ENCODE results near the gene PRRC2A. TPM values are rescaled to one million over a fixed set of nuclear protein-coding genes. Genes with fewer than 3 reads are reported as not detected.

The PRRC2A gene
- polyA plus RNA-seq, 1 donor from 2014 or later, result 39.9 TPM

DNA sequence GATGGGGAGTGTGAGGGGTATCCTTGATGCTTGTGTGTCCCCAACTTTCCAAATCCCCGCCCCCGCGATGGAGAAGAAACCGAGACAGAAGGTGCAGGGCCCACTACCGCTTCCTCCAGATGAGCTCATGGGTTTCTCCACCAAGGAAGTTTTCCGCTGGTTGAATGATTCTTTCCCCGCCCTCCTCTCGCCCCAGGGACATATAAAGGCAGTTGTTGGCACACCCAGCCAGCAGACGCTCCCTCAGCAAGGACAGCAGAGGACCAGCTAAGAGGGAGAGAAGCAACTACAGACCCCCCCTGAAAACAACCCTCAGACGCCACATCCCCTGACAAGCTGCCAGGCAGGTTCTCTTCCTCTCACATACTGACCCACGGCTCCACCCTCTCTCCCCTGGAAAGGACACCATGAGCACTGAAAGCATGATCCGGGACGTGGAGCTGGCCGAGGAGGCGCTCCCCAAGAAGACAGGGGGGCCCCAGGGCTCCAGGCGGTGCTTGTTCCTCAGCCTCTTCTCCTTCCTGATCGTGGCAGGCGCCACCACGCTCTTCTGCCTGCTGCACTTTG, 45.1 kb upstream of the PRRC2A start, which contains the start of gene TNF:
Gene TNF, plus strand, starts transcription at position 231 of the 567 bp plus-strand sequence. Its CDS starts 177 bp downstream, at position 408.
- Histone ChIP-seq H3K36me3 (ENCODE audit: insufficient read depth, low read length) (no peaks in the 10 kb centered on the region), H3K4me3 (ENCODE audit: low read length) (no peak within 1 kb of the TSS), H3K4me2 (ENCODE audit: low read length) (no peak within 1 kb of the TSS), H3K9ac (ENCODE audit: low read length) (no peak within 1 kb of the TSS), H3K27me3 (ENCODE audit: insufficient read depth, low read depth, low read length) (no peaks in the 10 kb centered on the region), H3F3A (ENCODE audit: insufficient read depth, low read length, poor library complexity, severe bottlenecking) (no peaks in the 10 kb centered on the region), H3K27ac (ENCODE audit: low read length) (no peak within 1 kb of the TSS), H3K9me3 (ENCODE audit: low read length) (no peaks in the 10 kb centered on the region), H3K9me2 (ENCODE audit: insufficient read depth, low read length) (no peaks in the 10 kb centered on the region), H2AFZ (ENCODE audit: low read depth, low read length) (no peak within 1 kb of the TSS), H4K20me1 (ENCODE audit: insufficient read depth) (no peaks in the 10 kb centered on the region), H3K79me2 (replicated peaks; ENCODE audit: insufficient read depth, low read length) (no peaks in the 10 kb centered on the region)
- TF ChIP-seq TAF1 (IDR thresholded peaks at IDR 0.05; ENCODE audit: low read depth), result no peak
- TF ChIP-seq EP300 (conservative IDR thresholded peaks at IDR 0.05; ENCODE audit: poor library complexity, severe bottlenecking), result no peak
- no peak for TF ChIP-seq MXI1 (conservative IDR thresholded peaks at IDR 0.05; ENCODE audit: poor library complexity, severe bottlenecking)
- no peak for TF ChIP-seq SMC3 (conservative IDR thresholded peaks at IDR 0.05; ENCODE audit: poor library complexity)
- TF ChIP-seq RAD21 (conservative IDR thresholded peaks at IDR 0.05), result no peak
- no peak for TF ChIP-seq EZH2 (IDR thresholded peaks at IDR 0.05; ENCODE audit: borderline replicate concordance, insufficient read depth, low read length, poor library complexity, severe bottlenecking)
- TF ChIP-seq, protein P1, sequence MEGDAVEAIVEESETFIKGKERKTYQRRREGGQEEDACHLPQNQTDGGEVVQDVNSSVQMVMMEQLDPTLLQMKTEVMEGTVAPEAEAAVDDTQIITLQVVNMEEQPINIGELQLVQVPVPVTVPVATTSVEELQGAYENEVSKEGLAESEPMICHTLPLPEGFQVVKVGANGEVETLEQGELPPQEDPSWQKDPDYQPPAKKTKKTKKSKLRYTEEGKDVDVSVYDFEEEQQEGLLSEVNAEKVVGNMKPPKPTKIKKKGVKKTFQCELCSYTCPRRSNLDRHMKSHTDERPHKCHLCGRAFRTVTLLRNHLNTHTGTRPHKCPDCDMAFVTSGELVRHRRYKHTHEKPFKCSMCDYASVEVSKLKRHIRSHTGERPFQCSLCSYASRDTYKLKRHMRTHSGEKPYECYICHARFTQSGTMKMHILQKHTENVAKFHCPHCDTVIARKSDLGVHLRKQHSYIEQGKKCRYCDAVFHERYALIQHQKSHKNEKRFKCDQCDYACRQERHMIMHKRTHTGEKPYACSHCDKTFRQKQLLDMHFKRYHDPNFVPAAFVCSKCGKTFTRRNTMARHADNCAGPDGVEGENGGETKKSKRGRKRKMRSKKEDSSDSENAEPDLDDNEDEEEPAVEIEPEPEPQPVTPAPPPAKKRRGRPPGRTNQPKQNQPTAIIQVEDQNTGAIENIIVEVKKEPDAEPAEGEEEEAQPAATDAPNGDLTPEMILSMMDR (IDR thresholded peaks at IDR 0.05; ENCODE audit: poor library complexity, severe bottlenecking), result no peak
- TF ChIP-seq REST (IDR thresholded peaks at IDR 0.05; ENCODE audit: borderline replicate concordance), result no peak
- TF ChIP-seq POLR2AphosphoS5 (IDR thresholded peaks at IDR 0.05), result no peak

- Histone ChIP-seq H3K9ac (ENCODE audit: low read length) (no peak overlapping the region), H2AFZ (ENCODE audit: low read depth, low read length) (no peak overlapping the region), H3K27me3 (ENCODE audit: insufficient read depth, low read depth, low read length) (peaks cover 4% of the 10 kb centered on the region)
These were observed 44.4 kb upstream of the PRRC2A start for GRCh38 chr6:31575952-31576685.

More at GRCh38 chr6:31575952-31576685, 44.4 kb upstream of the PRRC2A start:
- Histone ChIP-seq H3F3A (ENCODE audit: insufficient read depth, low read length, poor library complexity, severe bottlenecking) (no peaks in the 10 kb centered on the region), H4K20me1 (ENCODE audit: insufficient read depth) (no peaks in the 10 kb centered on the region), H3K36me3 (ENCODE audit: insufficient read depth, low read length) (no peaks in the 10 kb centered on the region), H3K4me2 (ENCODE audit: low read length) (no peak overlapping the region), H3K4me3 (ENCODE audit: low read length) (no peak overlapping the region), H3K9me2 (ENCODE audit: insufficient read depth, low read length) (no peaks in the 10 kb centered on the region), H3K9me3 (ENCODE audit: low read length) (no peaks in the 10 kb centered on the region), H3K79me2 (replicated peaks; ENCODE audit: insufficient read depth, low read length) (no peaks in the 10 kb centered on the region), H3K27ac (ENCODE audit: low read length) (no peak overlapping the region)
- TF ChIP-seq MXI1 (conservative IDR thresholded peaks at IDR 0.05; ENCODE audit: poor library complexity, severe bottlenecking), result no peak
- no peak for TF ChIP-seq SMC3 (conservative IDR thresholded peaks at IDR 0.05; ENCODE audit: poor library complexity)
- TF ChIP-seq RAD21 (conservative IDR thresholded peaks at IDR 0.05), result no peak
- no peak for TF ChIP-seq TAF1 (IDR thresholded peaks at IDR 0.05; ENCODE audit: low read depth)

Data from neural cell (in vitro differentiated cells).